CD4-positive, alpha-beta T cell treated with Interleukin-6 for 4 hours (primary cell): ENCODE results near the gene CEP128.
"Not testable (repeated sequence)": the region's sequence is repeated elsewhere in the genome, so short reads cannot be mapped to it uniquely, and the experiment has no call there.

Experiments used
- DNase-seq: peaks from one replicate; pipeline ENCODE4 v3.0.0-alpha.2; 2020; ENCODE audit warnings: mixed read lengths

CEP128 gene

GRCh38 chr14:80951491-80951890, 10.0 kb upstream of the CEP128 start:
- DNase-seq, result no peak

DNA sequence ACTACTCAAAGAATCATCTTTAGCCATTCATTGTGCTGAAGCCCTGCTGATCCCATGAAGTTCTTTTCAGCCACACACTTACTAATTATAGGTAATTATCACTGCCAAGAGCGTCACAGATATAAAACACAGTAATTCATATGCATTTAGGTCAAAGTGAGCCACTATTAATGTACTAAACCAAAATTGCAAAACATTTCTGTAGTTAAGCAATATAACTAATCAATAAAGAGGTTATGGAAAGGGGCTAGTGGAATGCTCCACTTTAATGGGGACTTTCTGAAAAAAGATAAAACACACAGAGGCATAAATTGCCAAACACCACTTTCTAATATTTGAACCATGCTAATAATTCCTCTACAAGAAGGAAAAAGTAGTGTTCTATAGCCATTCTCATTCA, 6.8 kb upstream of the CEP128 start:
- DNase-seq, result no peak

DNA sequence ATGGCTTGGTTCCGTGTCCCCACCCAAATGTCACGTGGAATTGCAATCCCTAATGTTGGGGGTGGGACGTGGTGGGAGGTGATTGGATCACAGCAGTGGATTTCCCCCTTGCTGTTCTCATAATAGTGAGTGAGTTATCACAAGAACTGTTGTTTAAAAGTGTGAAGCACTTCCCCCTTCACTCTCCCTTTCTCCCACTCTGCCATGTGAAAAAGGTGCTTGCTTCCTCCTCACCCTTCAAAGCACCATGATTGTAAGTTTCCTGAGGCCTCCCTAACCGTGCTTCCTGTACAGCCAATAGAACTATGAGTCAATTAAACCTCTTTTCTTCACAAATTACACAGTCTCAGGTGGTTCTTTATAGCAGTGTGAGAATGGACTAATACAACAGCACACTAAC, 5.3 kb upstream of the CEP128 start:
- no peak for DNase-seq

- DNase-seq, result no peak
Observed at GRCh38 chr14:80946187-80946586, 4.6 kb upstream of the CEP128 start.

DNA sequence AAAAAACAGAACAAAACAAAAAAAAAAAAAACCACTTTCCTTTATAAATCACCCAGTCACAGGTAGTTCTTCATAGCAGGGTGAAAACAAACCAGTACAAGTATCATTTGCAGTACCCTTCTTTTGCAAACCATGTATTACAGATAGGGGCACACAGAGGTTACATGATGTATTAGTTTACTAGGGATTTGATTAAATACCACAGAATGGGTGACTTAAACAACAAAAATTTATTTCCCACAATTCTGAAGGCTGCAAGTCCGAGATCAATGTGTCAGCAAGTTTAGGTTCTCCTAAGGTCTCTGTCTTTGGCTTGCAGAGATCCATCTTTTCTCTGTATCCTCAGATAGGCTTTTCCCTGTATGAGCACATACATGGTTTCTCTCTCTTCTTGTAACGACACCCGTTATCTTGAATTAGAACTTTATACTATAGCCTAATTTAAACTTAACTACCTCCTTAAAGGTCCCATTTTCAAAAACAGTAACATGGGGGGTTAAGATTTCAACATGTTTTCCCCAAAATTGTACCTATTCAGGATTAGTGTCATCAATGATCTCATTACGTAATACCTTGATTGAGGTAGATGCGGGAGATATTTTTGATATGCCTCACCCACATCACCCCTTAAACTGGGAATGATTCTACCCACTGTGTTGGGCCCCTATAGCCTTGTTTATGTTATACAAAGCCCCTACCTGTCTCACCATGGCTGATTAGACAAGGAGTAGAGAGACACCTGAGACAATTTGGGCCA, 3.5 kb upstream of the CEP128 start:
- DNase-seq, result no peak

DNA sequence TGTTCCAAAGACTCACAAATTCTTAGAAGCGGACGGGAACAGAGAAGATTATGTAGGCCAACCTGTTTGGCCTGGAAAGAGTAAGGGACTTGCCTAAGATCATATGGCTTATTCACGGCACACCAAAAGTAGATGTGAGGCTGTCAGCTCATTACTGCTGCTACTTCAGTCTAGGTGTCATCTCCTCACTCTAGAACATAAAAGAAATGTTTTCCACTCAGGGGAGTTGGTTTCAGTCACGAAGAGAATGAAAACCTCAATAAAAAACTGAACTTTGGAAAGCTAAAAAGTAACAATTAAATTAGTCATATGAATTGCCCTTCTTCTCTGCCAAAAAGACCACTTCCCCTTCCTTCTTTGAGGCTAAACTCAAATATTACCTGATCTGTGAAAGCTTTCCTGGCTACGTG, 658 bp upstream of the CEP128 start:
- DNase-seq, result no peak

- DNase-seq, result no peak
Observed at GRCh38 chr14:80940146-80940545, 1.4 kb downstream of the CEP128 start.

- no peak for DNase-seq
Observed at GRCh38 chr14:80933686-80934085, 7.9 kb downstream of the CEP128 start.

- DNase-seq, result no peak
Observed at GRCh38 chr14:80933282-80933681, 8.3 kb downstream of the CEP128 start.

GRCh38 chr14:80930836-80931389, 10.6 kb downstream of the CEP128 start:
- DNase-seq, result peak; percentile 57

DNA sequence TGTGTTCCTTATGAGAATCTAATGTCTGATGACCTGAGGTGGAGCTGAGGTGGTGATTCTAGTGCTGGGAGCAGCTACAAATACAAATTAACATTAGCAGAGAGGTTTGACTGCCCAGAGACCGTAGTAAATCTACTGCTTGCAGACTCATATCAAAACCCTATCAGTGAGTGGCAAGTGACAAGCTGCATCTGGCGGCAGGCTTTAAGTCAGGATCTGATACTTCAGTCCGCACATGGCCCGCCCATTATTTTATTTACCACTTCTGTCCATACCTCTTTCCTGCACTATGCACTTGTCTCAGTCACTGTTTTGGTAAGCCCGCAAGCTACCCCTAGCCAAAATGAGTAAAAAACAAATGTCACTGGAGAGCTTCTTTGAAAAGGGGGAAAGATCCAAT, 11.4 kb downstream of the CEP128 start:
- DNase-seq, result no peak

DNA sequence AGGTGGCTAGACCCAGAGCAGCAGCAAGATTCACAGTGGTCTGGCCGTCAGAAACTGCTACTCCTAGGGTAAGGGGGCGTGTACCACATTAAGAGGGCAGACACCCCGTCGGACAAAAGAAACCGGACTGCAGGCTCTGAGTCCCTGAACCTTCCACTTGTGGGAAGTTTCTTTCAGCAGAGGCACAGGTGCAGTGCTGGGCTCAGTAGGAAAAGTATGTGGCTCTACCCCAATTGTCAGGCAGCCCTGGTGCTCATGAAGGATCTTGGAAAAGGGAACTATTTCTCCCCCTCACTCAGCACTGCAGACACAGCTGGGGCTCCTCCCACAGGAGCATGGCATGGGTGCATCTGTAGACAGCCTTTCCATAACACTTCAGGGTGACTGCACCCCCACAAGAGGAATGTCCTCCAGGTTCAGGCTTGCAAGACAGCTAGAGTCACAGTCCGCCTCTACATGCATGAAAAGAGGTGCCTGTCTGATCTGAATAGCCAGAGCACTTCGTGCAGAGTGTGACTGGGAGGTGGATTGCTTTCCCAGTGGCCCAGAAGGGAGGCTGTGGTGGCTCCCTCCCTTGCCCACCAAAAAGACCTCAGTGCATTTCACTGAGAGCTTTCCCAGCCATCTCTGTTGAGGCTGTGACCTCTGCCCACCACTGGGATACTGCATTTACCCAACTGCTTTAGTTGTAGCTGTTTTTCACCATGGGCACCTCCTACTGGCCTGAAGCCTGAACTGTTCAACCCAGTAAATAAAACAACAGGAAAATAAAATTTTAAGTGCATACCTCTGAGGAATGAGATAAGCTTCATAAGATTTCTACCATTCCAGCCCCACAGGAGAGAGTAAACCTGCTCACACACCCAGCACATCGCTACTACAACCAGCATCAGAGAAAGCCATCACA, 14.2 kb downstream of the CEP128 start:
- DNase-seq, result no peak

DNA sequence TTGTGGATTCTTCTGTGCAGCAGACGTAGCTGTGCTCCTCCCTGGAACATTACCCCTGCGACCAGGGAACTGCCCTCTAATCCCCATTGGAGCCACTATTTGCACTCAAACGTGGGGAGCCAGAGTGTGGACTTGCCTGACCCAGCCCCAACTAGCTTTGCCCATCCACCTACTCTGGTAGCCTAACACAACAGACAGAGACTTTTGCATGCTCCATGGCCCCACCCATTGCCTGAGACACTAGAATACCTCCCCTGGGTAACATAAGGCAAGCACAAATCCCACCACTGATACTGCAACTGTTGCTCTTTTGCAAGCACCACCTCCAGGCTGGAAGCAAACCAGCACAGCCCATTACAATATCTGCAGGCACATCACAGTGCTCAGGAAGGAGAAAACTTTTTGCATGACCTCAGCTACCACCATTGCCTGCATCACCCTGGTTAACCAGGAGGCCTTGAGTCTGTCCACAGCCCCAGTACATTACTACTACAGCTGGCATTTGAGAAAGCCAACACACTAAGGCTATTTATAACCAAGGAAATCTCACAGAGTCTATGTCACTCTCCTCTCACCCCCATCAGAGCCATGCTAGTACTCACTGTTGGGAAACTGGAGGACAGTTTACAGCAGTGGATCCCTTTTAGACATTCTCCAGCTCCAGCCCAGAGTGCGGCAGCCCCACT, 15.0 kb downstream of the CEP128 start:
- no peak for DNase-seq

DNA sequence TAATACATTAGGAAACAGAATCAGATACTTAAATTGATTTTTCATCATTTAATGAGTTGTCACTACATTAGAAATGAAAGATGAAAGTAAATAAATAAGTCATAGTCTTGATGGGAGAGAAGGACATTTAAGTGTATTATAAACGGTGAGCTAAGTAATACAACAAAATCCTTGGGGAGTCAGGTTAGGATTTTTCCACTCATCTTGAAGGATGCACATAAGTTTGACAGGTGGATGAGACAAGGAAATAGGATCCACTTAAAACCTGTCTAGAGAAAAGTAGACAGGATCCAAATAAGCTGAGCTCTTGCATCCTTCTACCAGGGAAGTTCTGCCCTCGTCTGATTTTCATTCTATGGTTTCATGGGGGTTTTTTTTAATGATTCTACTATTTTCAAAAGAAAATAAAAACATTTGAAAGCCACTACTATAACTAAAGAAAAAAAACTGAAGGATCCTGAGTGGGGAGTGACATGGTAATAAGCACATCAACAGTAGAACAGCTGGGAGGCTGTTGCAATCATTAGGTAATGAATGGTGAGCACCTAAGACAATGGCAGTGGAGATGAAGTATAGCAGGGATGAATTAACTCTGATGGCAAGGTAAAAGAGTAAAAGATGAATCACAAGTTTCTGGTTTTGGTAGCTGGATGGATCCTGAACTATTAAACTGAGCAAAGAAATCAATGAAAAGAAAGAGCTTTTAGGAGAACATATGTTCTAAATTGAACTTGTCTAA, 17.0 kb downstream of the CEP128 start:
- DNase-seq, result no peak

GRCh38 chr14:80923368-80923767, 18.2 kb downstream of the CEP128 start:
- DNase-seq, result no peak

GRCh38 chr14:80919622-80920021, 21.9 kb downstream of the CEP128 start:
- DNase-seq, result no peak

GRCh38 chr14:80912013-80912412, 29.5 kb downstream of the CEP128 start:
- not testable (repeated sequence) for DNase-seq

DNA sequence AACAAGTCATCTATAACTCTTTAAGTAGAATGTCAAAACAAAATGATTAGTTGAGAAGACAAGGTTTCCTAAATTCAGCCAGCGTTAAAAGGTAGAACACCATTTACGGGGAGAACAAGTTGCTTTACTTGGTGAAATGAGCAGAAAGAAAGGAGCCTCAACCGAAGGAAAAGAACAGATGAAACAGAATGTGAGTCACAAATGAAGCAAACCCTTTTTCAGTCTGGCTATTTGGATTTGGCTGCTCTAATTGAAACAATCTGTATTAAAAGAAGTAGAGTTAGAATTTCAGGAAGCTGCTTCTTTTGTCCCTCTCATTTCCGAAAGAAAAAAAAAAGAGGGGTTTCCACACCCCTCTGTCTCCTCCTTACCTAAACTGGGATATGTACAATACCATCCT, 34.6 kb downstream of the CEP128 start:
- DNase-seq, result no peak

GRCh38 chr14:80906336-80906735, 35.2 kb downstream of the CEP128 start:
- no peak for DNase-seq

DNA sequence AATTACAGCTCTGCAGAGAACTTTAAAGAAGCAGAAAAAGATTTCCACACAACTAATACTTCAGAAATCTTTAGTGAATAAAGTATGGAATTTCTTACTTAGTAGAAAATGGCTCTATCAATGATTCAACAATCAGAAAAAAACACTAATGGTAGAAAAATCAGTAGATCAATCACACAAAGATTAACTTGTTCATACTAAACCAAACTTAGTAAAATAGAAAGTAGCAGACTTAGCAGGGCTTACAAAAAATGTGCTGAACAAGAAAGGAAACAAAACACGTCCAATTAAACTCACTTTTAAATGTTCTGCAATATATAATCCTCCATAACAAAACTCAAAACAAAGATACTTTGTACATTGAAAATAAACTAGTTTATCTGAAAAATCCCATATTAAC, 38.9 kb downstream of the CEP128 start:
- DNase-seq, result no peak

GRCh38 chr14:80901822-80902221, 39.7 kb downstream of the CEP128 start:
- no peak for DNase-seq

DNA sequence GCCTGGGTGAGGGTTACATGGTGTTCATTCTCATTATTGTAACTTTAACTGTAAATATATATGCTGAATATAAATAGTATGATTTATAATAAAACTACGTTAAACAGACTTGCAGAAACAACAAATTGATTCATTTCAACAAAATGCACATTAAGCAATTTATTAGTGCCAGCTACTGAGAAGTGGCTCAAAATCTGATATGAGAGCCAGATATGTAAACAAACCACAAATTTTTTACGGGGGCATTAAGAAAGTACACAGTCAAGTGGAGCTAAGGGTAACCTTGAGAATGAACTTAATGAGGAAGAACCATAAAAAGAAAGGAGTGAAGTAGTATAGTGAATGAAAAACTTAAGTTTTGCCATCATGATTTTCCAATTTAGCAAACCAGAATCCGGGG, 40.3 kb downstream of the CEP128 start:
- DNase-seq, result no peak

DNA sequence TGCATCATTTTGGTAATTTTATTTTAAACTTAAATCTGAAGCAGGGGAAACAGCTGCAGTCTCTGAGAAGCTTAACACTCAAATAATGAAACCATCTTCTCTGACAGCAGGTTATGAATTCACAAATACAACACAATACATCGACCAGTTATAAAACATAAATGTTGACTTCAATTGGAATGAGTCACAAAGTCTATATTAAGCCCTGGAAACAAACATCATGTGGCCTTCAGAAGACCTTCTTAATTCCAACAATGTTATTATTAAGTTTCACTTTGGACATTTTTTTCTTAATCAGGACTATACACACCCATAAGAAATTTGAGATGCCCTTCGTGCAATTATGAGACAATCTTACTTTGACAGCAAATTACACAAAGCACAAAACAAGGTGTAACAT, 68.9 kb downstream of the CEP128 start:
- DNase-seq, result no peak
